ENCODE results near the gene AQP3.
"Not testable (repeated sequence)": the region's sequence is repeated elsewhere in the genome, so short reads cannot be mapped to it uniquely, and the experiment has no call there.

Gene AQP3

GRCh38 chr9:33425128-33425533 is 22.3 kb downstream of the AQP3 start:
- ChIA-PET CTCF (interaction anchor here (1.4 kb wide), 1 partner anchor 10 kb away, joined by 3 read pairs; no protein-coding TSS in a partner anchor), POLR2A (no interaction called here)
- DNase-seq (ENCODE audit: extremely low spot score), result no peak
- TF ChIP-seq CTCF (IDR thresholded peaks at IDR 0.05; ENCODE audit: control extremely low read depth, extremely low read depth, low read depth, missing control alignments), result no peak

DNA sequence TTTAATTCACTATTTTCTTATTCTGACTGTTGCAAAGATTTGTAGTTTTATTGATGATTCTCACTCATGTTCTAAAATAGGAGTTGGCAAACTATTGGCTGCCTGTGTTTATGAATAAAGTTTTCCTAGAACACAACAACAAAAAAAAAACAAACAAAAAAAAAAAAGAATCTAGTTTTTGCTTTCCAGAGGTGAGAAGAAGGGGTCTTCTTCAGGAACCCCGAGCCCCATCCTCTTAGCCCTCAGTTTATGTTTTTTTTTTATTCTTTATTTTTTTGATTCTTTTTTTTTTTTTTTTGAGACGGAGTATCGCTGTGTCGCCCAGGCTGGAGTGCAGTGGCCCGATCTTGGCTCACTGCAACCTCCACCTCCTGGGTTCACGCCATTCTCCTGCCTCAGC is 22.9 kb downstream of the AQP3 start:
- CTCF ChIA-PET; POLR2A ChIA-PET; DNase-seq (ENCODE audit: extremely low spot score): not testable (repeated sequence)

GRCh38 chr9:33424043-33424442 is 23.4 kb downstream of the AQP3 start:
- CTCF ChIA-PET; DNase-seq (ENCODE audit: extremely low spot score); POLR2A ChIA-PET: not testable (repeated sequence)

DNA sequence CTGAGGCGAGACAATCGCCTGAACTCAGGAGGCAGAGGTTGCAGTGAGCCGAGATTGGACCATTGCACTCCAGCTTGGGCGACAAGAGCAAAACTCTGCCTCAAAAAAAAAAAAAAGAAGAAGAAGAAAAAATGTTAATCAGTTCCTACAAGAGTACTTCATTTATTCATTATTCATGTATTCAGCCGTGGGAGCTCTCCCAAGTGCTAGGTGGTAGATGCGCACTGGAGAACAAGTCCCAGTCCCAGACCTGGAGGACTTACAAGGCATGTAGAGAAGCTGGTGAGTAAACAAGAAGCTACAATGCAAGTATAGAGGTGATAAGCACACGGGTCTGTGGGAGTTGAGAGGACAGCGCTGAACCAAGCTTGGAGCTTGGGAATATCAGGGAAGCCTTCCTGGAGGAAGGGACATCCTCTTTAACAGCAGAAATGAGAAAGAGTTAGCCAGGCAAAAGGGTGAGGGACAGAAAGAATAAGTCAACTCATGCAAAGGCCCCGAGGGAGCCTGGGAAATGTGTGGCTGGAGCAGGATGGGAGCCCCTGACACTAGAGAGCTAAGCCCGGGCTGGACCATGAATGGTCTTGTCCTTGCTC is 27.6 kb downstream of the AQP3 start:
- TF ChIP-seq CTCF (IDR thresholded peaks at IDR 0.05; ENCODE audit: control extremely low read depth, extremely low read depth, low read depth, missing control alignments), result no peak
- ChIA-PET CTCF (interaction anchor here (1.8 kb wide), 1 partner anchor 44 kb away, joined by 7 read pairs; no protein-coding TSS in a partner anchor), POLR2A (interaction anchor here (0.6 to 1.0 kb wide), 2 partner anchors 54 to 130 kb away, joined by 4 to 6 read pairs; partner anchors contain the start of genes NFX1 and NOL6)
- no peak for DNase-seq (ENCODE audit: extremely low spot score)

- DNase-seq (ENCODE audit: extremely low spot score), result no peak
- POLR2A ChIA-PET, result no interaction called here
- no peak for TF ChIP-seq CTCF (IDR thresholded peaks at IDR 0.05; ENCODE audit: control extremely low read depth, extremely low read depth, low read depth, missing control alignments)
- CTCF ChIA-PET, result interaction anchor here (1.2 to 4.6 kb wide), 3 partner anchors 10 to 49 kb away, joined by 3 to 24 read pairs (median 15); no protein-coding TSS in a partner anchor
Observed at GRCh38 chr9:33418090-33418489, 29.3 kb downstream of the AQP3 start.

- ChIA-PET POLR2A (no interaction called here), CTCF (interaction anchor here (0.7 to 4.6 kb wide), 12 partner anchors 11 to 191 kb away, joined by 3 to 25 read pairs (median 15); partner anchors contain the start of genes AQP7 and NOL6)
- no peak for DNase-seq (ENCODE audit: extremely low spot score)
- no peak for TF ChIP-seq CTCF (IDR thresholded peaks at IDR 0.05; ENCODE audit: control extremely low read depth, extremely low read depth, low read depth, missing control alignments)
Observed at GRCh38 chr9:33416996-33417395, 30.4 kb downstream of the AQP3 start.

GRCh38 chr9:33415501-33416038 is 31.8 kb downstream of the AQP3 start:
- ChIA-PET CTCF (interaction anchor here (0.8 to 4.6 kb wide), 32 partner anchors 8 to 307 kb away, joined by 3 to 25 read pairs (median 6); partner anchors contain the start of genes AQP3, AQP7 and NOL6), POLR2A (no interaction called here)
- DNase-seq (ENCODE audit: extremely low spot score), result peak; percentile 84
- peak; percentile 69 for TF ChIP-seq CTCF (IDR thresholded peaks at IDR 0.05; ENCODE audit: control extremely low read depth, extremely low read depth, low read depth, missing control alignments)

All from GM10248 (cell line).